Measurements from ENCODE around the gene CHST15.
A peak's percentile ranks its signal among the peaks of the same experiment; 100 is the strongest.

The CHST15 gene

DNA sequence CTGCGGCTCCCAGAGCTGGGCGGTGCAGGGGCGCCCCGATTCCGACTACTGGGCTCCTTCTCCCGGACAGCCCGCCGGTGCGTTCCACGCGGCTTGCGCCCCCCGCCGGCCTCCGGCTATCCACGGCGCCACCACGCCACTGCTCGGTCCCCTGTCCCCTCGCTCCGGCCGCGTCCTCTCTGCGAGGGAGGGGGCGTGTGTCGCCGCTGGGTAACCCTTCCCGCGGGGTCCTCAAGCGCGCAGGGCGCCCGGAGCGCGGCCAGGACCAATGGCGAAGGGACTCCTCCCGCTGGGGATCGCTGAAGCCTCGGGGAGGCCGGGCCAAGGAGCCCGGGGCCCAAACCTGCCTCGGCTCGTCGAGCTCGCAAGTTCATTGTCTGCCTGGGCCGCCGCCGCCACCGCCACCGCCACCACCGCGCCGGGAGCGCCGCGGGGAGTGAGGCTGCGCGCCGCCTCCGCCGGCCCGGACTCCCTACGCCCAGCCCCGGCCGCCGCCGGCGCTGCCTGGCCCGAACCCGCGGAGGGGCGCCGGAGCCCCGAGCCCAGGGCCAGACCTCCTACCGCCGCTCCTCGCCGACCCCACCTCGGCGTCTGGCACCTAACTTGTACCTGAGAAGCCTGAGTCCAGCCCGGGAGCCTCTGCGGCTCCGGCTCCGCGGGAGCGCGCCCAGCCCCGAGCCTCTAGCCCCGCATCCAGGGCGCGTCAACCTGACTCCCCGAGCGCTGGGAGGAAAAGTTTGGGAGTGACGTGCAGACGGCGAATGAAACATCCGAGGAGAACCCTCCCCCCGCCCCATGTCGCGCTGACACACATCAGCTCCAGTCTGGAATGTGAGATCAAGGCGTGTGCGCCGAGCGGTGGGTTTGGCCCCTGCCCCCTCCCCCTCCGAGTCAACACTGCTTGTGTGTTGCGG, at the start of gene CHST15:
CHST15 (minus strand) TSS at position 739 of the 914 bp plus-strand sequence. CDS start 47,386 bp downstream, outside the sequence.
- DNase-seq = peak; percentile 23

- no peak for DNase-seq
Measured at GRCh38 chr10:124142960-124143359, 49.6 kb upstream of the CHST15 start.

DNA sequence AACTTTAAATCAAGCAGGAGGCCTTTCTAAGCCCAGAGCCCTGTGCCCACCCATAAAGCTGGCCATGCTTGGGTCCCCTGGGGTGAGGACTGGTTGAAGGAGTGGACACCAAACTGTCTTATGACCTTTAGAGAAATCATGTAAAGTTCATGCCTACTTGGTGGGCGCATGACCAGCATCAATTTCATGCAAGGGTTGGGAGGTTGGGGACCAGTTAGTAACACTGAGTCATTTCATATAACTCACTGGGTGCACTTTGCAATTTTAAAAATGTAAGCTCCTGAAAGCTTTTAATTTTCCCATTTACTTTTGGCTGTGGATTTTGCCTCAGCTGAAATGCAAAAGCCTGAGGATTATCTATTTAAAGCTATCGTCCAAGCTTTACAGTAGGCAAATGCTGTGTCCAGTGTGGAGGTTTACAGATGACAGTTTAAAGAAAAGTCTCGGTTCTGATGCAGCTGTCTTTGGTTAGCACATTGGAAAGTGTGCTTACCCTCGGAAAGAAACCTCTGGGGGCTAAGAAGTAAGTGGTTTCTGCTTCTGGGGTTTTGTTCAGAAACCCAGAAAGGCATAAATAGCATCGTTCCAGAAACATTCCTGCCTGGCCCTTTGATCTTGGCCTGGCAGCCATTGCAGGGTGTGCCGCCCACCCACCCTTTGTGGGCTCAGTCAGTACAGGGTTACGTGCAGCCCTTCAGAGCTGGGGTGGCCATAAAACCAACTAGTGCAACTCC, 48.8 kb upstream of the CHST15 start:
- DNase-seq = no peak

DNA sequence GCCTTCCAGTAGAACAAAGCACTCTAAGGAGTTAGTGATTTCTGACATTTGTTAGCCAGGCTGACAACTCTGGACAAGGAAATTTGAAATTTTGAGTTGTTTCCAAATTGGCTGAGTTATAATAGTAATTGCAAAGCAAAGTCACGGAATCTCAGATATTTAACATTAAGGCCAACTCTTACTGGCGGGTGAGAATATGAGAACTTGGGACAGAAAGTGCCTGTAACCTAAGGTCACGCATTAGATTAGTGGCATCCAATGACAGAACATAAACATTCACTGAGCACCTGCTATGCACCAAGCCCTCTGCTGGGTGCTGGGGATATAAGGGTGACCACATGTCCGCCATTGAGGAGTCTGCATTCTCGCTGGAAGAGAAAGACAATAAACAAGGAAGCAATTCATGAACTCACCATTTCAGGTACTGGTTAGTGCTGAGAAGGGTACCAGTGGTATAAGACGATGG, 45.5 kb upstream of the CHST15 start:
- DNase-seq = no peak

- no peak for DNase-seq
Measured at GRCh38 chr10:124138195-124138882, 44.9 kb upstream of the CHST15 start.

- no peak for DNase-seq
Measured at GRCh38 chr10:124134251-124134893, 41.0 kb upstream of the CHST15 start.

GRCh38 chr10:124132876-124133275, 39.5 kb upstream of the CHST15 start:
- DNase-seq = no peak

DNA sequence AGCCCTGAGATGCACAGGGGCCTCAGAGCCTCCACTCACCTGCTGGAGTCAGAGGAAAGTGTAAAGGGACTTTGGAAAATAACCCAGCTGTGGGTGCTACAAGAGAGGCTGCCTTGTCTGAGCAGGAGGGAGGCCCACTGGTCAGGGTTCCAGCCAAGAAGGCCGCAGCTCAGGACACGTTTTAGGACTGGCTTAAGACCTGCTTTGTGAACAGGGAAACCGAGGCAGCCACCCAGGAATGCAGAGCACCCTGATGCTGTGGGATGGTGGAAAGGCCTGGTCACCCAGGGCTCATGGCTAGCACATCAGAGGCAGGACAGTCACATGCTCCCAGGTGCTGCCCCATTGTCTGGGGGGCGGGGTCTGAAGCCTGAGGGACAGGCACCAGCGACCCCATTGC, 38.9 kb upstream of the CHST15 start:
- DNase-seq = no peak

DNA sequence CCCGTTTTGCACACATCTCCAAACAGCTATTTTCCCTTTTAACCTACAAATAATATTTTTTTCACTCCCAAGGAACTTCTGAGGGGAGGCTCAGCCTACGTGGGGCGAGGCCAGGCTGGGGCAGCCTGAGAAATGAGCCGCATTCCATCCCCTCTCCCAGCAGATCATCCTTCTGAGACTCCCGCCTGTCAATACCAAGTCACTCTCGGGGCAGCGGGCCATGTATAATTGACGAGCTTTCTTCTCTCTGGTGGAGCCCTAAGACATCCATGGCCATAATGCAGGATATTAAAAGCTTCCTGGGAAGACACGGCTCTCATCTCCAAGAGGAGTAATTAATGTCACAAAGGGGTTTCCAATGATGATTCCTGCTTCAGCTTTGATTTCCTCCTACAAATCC, 37.8 kb upstream of the CHST15 start:
- DNase-seq = no peak

DNA sequence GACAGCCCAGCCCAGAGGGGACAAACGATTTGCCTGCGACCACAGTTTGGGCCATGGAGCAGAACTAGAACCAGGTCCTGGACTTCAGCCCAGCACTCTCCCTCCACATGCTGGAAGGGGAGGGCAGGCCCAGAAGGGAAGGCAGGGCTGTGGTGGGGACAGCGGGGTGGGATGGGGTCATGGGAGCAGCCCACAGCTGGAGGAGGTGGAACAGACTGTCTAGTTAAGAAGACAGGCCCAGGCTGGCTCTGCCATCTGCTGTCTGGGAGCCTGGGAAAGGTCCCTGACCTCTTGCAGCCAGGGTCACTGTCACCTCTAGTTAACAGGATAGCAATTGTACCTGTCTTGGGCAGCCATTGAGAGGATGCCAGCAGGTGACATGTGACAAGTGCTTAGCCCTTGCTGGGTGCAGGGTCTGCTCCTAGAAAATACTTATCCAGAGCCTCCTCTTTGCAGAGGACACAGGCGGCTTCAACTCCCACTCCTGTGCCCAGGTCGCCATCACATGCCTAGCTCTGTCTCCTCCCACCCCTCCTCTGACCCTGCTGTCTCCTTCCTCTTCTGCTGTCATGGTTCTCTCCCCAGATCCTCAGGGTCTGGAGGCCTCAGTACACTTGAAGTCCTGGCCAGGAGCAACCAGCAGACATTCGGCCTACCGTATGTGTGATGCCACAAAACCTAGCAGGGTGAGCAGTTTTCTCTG, 37.0 kb upstream of the CHST15 start:
- DNase-seq = no peak

DNA sequence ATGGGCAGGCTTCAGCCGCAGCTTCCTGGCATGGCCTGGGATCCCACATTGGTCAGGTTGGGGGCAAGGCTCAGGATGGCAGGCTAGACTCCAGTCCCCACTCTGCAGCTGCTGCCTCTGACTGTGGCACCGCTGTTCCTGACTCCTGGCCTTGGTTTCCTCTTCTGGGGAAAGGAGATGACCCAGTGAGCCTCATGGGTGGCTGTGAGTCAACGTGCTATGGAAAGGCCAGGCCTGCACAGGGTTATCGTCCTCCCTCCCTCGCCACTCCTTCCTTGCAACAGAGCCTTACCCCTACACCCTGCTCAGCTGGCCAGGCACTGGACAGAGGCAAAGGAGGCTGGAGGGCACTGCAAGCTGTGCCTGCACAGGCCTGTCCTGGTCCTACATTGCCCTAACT, 36.1 kb upstream of the CHST15 start:
- no peak for DNase-seq

DNA sequence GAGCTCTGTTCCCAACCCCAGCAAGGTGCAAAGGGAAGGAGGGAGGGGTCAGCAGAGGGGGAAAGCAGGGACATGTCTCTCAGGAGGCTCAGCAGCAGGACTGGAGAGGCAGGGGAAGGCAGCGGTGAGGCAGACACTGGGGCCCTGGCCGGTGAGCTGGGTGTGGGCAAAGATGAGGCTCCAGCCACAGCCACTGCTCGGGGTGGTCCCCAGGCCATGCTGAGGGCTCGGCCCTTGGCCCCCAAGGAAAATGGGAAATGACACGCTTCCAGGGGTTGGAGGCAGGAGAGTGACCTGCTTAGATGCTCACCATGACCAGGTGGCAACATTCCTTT, 35.4 kb upstream of the CHST15 start:
- no peak for DNase-seq

DNA sequence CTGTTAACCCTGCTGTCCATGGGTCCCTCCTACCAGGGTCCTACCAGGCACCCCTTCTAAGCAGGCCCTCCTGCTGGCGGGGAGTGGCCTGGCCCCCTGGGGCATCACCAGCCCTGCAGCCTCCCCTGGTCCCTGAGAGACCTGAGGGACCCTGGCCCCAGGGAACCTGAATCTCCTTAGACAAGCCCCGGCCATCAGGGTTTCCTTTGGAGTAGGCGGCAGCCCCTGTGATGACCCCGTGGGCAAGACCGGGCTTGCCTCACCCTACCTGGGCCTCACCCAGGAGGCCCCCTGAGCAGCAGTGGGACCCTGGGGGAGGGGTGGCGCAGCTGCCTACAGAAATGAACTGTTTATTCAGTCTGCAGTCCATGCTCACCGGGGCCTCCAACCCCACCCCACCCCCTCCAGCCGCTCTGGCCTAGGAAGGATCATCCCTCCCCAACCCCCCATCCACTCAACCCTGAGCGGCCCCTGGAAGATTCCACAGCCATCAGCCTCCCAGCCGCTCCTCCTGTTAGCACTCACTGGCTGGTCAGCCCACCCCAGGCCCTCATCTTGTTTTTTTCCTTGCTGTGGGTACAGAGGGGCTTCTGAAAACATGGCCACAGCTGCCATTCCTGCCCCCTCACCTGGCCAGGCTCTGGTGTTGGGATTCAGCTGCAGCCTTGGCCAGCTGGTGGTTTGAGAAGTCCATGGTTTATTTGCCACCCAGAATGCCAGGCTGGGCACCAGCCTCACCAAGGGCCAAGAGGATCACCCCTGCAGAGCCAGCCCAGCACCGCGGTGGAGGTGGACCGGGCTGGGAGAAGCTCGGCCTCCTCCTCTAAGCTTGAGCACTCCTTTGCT, 34.8 kb upstream of the CHST15 start:
- DNase-seq = no peak

DNA sequence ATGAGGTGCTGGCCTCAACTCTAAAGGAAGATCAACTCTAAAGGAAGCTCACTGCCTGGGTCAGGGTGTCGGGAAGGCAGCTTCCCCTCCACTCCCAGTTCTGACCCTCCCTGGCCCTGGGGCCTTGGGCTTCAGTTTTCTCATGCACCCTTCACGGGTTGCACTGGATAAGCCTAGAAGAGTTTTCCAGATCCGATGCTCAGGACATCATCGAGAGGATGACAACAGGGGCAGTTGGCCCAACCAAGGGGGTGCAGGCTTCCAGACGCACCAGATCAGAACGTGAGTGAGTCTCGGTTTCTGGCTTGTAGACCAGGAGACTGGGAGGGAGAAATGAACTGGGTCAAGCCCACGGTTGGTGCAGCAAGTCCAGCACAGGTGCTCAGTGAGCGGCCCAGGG, 34.2 kb upstream of the CHST15 start:
- DNase-seq = no peak

DNA sequence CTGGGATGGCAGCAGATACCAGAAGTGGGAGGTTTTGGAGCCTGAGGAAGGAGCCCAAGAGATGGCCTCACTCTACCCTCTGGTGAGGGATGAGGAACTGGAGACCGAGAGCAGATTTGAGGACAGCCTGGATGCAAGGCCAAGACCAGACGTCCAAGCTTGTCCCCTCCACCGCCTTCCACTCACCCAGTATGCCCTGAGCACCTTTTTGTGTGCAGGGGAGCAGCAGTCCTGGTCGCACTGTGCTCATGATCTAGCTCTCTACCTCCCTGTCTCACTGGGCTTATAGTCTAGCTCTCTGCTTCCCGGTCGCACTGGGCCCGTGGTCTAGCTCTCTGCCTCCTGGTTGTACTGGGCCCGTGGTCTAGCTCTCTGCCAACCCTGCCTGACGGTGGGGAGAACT, 33.6 kb upstream of the CHST15 start:
- no peak for DNase-seq

GRCh38 chr10:124126145-124126982, 33.0 kb upstream of the CHST15 start:
- DNase-seq = no peak

DNA sequence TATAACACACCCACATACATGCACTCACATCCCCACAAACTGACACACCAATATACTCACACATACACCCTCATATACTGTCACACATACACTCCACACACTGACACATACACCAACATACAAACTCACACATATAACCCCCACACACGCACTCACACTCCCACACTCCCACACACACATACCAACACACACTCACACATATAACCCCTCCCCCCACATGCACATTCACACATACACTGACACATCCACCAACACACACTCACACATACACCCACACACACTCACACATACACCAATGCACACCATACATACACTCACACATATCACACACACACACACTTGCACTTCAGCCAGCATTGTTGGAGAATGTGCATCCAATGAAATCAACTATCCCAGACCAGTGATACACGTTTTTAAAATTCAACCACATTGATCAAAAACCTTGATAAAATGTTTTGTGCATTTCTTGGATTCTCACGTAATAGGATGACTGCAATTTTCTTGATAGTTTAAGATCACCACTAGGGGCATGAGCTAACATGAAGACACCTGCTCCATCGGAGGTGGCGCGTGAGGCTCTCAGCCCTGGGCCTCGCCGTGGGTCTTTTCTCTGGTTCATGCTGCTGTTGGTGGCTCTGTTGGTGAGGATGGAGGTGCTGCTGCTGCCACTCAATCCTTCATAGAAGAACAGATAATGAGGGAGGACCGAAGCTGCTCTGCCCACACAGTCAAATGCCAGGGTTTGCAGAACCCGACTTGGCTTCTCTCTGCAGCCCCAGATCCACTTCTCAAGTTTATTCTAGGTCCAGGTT, 32.1 kb upstream of the CHST15 start:
- no peak for DNase-seq

- no peak for DNase-seq
Measured at GRCh38 chr10:124124769-124125161, 31.4 kb upstream of the CHST15 start.

GRCh38 chr10:124124123-124124768, 30.8 kb upstream of the CHST15 start:
- DNase-seq = no peak

Measured in NCI-H1105 treated with DMSO at 0.1 percent for 48 hours (cell line).